D721Med (cell line): ENCODE measurements around the gene COL6A2.
"Not testable (repeated sequence)": the region's sequence is repeated elsewhere in the genome, so short reads cannot be mapped to it uniquely, and the experiment has no call there.

ENCODE experiments used
- DNase-seq: peaks from one replicate; pipeline ENCODE4 v3.0.0; 2011; ENCODE audit warnings: low spot score; ENCODE audit not compliant: insufficient read length
- FAIRE-seq: peaks from 2 replicates; lab custom pipeline; 2011; peaks lifted over from hg19 to GRCh38; lab: Jason Lieb, UNC
- CTCF ChIP-seq: IDR thresholded peaks from 2 replicates; pipeline ENCODE4 v1.5.1; 2012; ENCODE audit warnings: mild to moderate bottlenecking, control low read depth; ENCODE audit not compliant: insufficient read depth; ENCODE audit errors: missing control alignments

The COL6A2 gene

GRCh38 chr21:46096596-46097335, 1.1 kb upstream of the COL6A2 start:
- FAIRE-seq (no peak), DNase-seq (no peak)
- no peak for TF ChIP-seq CTCF

DNA sequence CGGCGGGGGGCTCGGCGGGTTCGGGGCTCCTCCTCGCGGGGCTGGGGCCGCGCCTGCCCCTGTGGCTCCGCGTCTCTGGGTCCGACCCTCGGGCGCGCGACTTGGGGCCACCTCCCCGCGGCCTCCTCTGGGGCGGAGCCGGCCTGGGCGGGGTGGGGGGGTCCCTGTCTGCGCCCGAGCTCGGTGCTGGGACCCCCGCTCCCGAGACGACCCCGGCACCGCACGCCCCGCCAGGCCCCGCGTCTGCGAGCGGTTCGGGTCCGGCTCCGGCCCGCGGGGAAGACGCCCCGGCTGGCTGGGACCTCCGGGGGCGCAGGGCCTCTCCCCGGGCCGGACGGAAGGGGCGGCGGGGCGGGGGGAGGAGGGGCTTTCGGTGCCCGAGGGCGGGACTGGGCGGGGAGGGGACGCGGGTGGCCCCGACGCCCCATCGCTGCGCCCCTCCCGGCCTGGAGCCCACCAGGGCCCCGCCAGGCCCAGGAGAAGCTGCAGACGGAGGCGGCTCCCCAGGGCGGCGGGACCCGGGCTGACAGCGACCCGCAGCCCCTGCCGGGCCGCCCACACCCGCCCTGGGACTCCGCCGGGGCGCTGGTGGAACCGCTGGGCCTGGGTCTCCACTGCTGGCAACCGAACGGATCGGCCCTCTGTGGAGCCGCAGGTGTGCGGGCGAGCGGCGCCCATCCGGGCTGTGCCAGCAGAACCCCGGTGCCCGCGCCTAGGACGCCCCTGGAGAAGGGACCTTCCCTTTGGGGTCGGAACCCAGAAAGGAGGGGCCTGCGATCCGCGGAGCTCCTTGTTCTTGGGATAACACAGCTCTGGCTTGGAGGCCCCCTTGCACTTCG, 610 bp downstream of the COL6A2 start:
- FAIRE-seq, result no peak
- DNase-seq, result no peak
- no peak for TF ChIP-seq CTCF

- DNase-seq, result no peak
- FAIRE-seq, result no peak
- no peak for TF ChIP-seq CTCF
Observed at GRCh38 chr21:46099476-46099875, 1.6 kb downstream of the COL6A2 start.

- DNase-seq (no peak), FAIRE-seq (no peak)
- TF ChIP-seq CTCF, result no peak
Observed at GRCh38 chr21:46100020-46100419, 2.1 kb downstream of the COL6A2 start.

DNA sequence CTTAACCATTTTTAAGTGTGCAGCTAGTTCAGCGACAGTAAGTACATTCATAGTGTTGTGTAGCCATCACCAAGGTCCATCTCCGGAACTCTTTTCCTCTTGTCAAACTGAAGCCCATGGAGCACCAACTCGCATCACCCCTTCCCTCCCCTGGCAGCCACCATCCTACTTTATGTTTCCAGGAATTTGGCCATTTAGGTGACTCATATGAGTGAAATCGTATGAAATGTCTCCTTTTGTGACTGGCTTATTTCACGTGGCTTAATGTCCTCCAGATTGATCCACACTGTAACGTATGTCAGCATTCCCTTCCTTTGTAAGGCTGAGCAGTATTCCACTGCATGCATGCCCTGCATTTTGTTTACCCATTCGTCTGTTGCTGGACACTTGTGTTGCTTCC, 2.5 kb downstream of the COL6A2 start:
- TF ChIP-seq CTCF, result no peak
- FAIRE-seq (no peak), DNase-seq (no peak)

- no peak for TF ChIP-seq CTCF
- FAIRE-seq, result no peak
- DNase-seq, result no peak
Observed at GRCh38 chr21:46100906-46101305, 3.0 kb downstream of the COL6A2 start.

DNA sequence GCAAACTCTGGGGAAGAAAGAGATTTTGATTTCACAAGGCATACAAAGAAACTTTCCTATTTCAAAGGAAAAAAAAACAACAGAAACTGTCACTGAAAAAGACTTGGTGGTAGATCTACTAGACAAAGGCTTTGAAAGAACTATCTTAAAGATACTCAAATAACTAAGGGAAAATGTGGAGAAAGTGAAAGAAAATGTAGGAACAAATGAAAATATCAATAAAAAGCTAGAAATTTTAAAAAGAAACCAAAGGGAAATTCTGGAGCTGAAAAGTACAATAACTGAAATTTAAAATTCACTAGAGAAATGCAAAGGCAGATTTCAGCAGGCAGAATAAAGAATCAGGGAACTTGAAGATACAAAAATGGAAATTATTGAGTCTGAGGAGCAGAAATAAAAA, 6.2 kb downstream of the COL6A2 start:
- TF ChIP-seq CTCF, result no peak
- DNase-seq (no peak), FAIRE-seq (no peak)

GRCh38 chr21:46107376-46107775, 9.5 kb downstream of the COL6A2 start:
- DNase-seq, FAIRE-seq: not testable (repeated sequence)
